Mammary epithelial cell (primary cell): ENCODE measurements around the gene CTAGE4.
"Not testable (repeated sequence)": the region's sequence is repeated elsewhere in the genome, so short reads cannot be mapped to it uniquely, and the experiment has no call there.

ENCODE experiments used
- EZH2 ChIP-seq: IDR thresholded peaks from 2 replicates; pipeline ENCODE4 v1.6.1; 2012; ENCODE audit warnings: low read length, inconsistent platforms, borderline replicate concordance
- TF ChIP-seq, protein P1 (sequence below), 2 donors: IDR thresholded peaks in 1 of 2; conservative IDR thresholded peaks in 1 of 2; 2 replicates each; pipeline ENCODE4 v1.5.1; 2011 to 2012; ENCODE audit warnings: inconsistent platforms in 2 of 2, low read length in 2 of 2, mild to moderate bottlenecking in 2 of 2, control low read depth in 1 of 2, low read depth in 1 of 2; ENCODE audit not compliant: insufficient read depth in 1 of 2; ENCODE audit errors: extremely low read depth in 1 of 2

DNA sequence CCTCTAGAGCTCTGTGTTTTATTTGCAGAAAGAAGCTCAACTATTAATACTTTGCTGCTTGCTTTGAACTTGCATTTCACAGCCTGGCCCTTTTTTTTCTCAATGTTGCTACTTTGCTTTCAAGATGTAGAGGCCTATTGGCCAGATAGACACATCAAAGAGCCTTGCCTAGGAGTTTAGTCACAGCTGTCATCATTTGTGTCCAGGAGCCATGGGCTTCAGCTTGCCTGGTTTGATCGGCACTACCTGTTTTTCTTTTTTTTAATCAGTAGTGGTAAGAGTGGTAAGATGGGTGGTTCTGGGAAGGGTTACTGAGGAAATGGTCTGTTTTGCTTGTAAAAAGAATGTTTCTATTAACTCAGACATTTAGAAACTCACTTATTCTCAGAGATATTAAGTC is 18.7 kb downstream of the CTAGE4 start:
- TF ChIP-seq, protein P1, sequence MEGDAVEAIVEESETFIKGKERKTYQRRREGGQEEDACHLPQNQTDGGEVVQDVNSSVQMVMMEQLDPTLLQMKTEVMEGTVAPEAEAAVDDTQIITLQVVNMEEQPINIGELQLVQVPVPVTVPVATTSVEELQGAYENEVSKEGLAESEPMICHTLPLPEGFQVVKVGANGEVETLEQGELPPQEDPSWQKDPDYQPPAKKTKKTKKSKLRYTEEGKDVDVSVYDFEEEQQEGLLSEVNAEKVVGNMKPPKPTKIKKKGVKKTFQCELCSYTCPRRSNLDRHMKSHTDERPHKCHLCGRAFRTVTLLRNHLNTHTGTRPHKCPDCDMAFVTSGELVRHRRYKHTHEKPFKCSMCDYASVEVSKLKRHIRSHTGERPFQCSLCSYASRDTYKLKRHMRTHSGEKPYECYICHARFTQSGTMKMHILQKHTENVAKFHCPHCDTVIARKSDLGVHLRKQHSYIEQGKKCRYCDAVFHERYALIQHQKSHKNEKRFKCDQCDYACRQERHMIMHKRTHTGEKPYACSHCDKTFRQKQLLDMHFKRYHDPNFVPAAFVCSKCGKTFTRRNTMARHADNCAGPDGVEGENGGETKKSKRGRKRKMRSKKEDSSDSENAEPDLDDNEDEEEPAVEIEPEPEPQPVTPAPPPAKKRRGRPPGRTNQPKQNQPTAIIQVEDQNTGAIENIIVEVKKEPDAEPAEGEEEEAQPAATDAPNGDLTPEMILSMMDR (conservative IDR thresholded peaks at IDR 0.05 in 1 of 2, IDR thresholded peaks at IDR 0.05 in 1 of 2; ENCODE audit: extremely low read depth in 1 of 2, insufficient read depth in 1 of 2, low read depth in 1 of 2, low read length in 2 of 2): not testable (repeated sequence)
- not testable (repeated sequence) for TF ChIP-seq EZH2
